Stimulated activated naive CD4-positive, alpha-beta T cell (primary cell): ENCODE data around the gene TOMM5.
A peak's percentile ranks its signal among the peaks of the same experiment; 100 is the strongest.
"Not testable (repeated sequence)": the region's sequence is repeated elsewhere in the genome, so short reads cannot be mapped to it uniquely, and the experiment has no call there.

Experiments
- DNase-seq, 6 experiments: peaks; one replicate each; lab custom pipeline; 2025; lab: John Stamatoyannopoulos, UW

Gene TOMM5

GRCh38 chr9:37611014-37611413 lies 18.6 kb upstream of the TOMM5 start:
- no peak for DNase-seq

GRCh38 chr9:37609735-37610397 lies 17.5 kb upstream of the TOMM5 start:
- no peak for DNase-seq

GRCh38 chr9:37608250-37608649 lies 15.9 kb upstream of the TOMM5 start:
- no peak for DNase-seq

- DNase-seq = no peak
Observed at GRCh38 chr9:37604296-37604695, 11.9 kb upstream of the TOMM5 start.

GRCh38 chr9:37602817-37603216 lies 10.4 kb upstream of the TOMM5 start:
- DNase-seq = no peak

- DNase-seq = not testable (repeated sequence)
Observed at GRCh38 chr9:37602061-37602460, 9.7 kb upstream of the TOMM5 start.

- DNase-seq = no peak
Observed at GRCh38 chr9:37596504-37596903, 4.1 kb upstream of the TOMM5 start.

GRCh38 chr9:37593883-37594448 lies 1.6 kb upstream of the TOMM5 start:
- DNase-seq = no peak

- DNase-seq = no peak
Observed at GRCh38 chr9:37587521-37587920, 4.9 kb downstream of the TOMM5 start.

GRCh38 chr9:37583522-37584121 lies 8.8 kb downstream of the TOMM5 start:
- DNase-seq = no peak

GRCh38 chr9:37582548-37583157 lies 9.7 kb downstream of the TOMM5 start:
- peak in 2 of 6 experiments; percentile 16 to 26 for DNase-seq

GRCh38 chr9:37575921-37576721 lies 16.3 kb downstream of the TOMM5 start, which contains the start of gene FBXO10:
Gene FBXO10 (minus strand): TSS chr9:37576380. CDS start chr9:37541768, 34,612 bp downstream.
- DNase-seq = peak in 4 of 6 experiments; percentile 9 to 29 (median 14)

- DNase-seq = no peak
Observed at GRCh38 chr9:37575511-37575914, 16.9 kb downstream of the TOMM5 start.

- DNase-seq = no peak
Observed at GRCh38 chr9:37575001-37575400, 17.4 kb downstream of the TOMM5 start.

- DNase-seq = no peak
Observed at GRCh38 chr9:37574241-37574721, 18.1 kb downstream of the TOMM5 start.

- DNase-seq = no peak
Observed at GRCh38 chr9:37571282-37571681, 21.1 kb downstream of the TOMM5 start.

GRCh38 chr9:37566716-37567115 lies 25.7 kb downstream of the TOMM5 start:
- DNase-seq = no peak

- DNase-seq = no peak
Observed at GRCh38 chr9:37565661-37566618, 26.5 kb downstream of the TOMM5 start.

- no peak for DNase-seq
Observed at GRCh38 chr9:37564916-37565315, 27.5 kb downstream of the TOMM5 start.

GRCh38 chr9:37563806-37564513 lies 28.4 kb downstream of the TOMM5 start:
- DNase-seq = no peak
